ENCODE data around the gene SIRPB2. TPM values are rescaled to one million over a fixed set of nuclear protein-coding genes. Genes with fewer than 3 reads are reported as not detected.

Gene SIRPB2
- total RNA-seq: 1.3 and 2.8 TPM in 2 replicates

GRCh38 chr20:1491281-1491840 is at the start of gene SIRPB2:
SIRPB2 (minus strand) TSS chr20:1491420; CDS start chr20:1491359, 61 bp downstream.

GRCh38 chr20:1466211-1467081 is 24.8 kb downstream of the SIRPB2 start, which contains the start of gene NSFL1C:
NSFL1C (minus strand) TSS chr20:1466849; CDS start chr20:1466824, 25 bp downstream.

Other genes with a start within 250 kb of the SIRPB2 start
- 3.7 and 5.5 TPM in 2 replicates for gene SNPH, start 225.1 kb downstream of the SIRPB2 start, total RNA-seq
- 2.6 and 6.0 TPM in 2 replicates for gene SDCBP2, start 162.3 kb downstream of the SIRPB2 start, total RNA-seq
- gene FKBP1A, start 98.4 kb downstream of the SIRPB2 start, total RNA-seq: 181 and 491 TPM in 2 replicates
- gene NSFL1C, start 24.6 kb downstream of the SIRPB2 start, total RNA-seq: 19.3 and 36.1 TPM in 2 replicates
- gene SIRPD, start 66.3 kb upstream of the SIRPB2 start, total RNA-seq: not detected in 2 replicates
- gene SIRPB1, start 128.6 kb upstream of the SIRPB2 start, total RNA-seq: 0.16 and 3.3 TPM in 2 replicates
- gene SIRPG, start 166.4 kb upstream of the SIRPB2 start, total RNA-seq: not detected in 2 replicates

Data from bladder microvascular endothelial cell (primary cell).